Muscle of back (tissue), 11 donors: ENCODE measurements around the gene PRKN. TPM values are rescaled to one million over a fixed set of nuclear protein-coding genes. Genes with fewer than 3 reads are reported as not detected.
"Not testable (repeated sequence)": the region's sequence is repeated elsewhere in the genome, so short reads cannot be mapped to it uniquely, and the experiment has no call there.

Source experiments
- DNase-seq, 3 donors: peaks; one replicate each; pipeline versions ENCODE4 v3.0.0 to v3.0.0-alpha.2; 2013
- polyA plus RNA-seq, 10 donors: library from polyadenylated mRNA; unstranded; fragments of 120-200 nt; gene quantifications; one replicate each; pipeline ENCODE4 v1.2.1, GENCODE V29; 2013; ENCODE audit not compliant: insufficient read length in 10 of 10

PRKN gene
- polyA plus RNA-seq, 10 donors = 2.5 to 6.4 (median 3.6) TPM

DNA sequence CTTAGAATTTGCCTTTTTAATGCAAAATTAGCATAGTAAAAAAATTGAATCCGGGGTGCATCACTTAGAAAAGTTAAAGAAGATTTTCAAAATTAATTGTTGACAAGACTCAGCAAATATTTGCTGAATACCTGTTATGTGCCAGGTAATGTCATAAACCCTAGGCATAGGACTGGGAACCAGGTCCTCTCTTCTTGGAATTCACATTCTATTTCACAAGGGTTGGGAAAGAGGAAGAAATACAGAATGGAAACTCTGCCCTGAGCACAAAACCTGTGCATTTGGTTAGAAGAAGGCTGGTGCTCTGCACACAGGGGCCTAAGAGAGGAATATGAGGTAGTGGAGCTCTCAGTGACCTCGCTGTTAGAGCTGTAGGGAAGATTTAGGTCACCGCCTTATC is 879.9 kb downstream of the PRKN start:
- no peak for DNase-seq

DNA sequence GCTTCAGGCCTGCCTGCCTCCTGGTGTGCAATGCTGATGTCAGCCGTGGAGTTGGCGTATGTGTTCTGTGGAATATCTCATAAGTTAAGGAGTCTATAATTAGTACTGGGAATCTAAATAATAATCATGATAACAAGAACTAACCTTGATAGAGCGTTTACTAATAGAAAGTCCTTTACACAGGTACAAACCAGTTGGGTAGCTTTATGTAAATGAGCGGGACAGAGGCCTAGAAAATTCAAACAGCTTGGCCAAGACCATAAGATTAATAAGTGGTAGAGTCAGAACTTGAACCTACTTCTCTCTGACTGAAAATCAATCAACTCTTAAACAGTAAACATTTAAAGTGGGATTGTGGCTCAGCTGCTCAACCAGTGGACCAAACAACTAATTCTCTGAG is 882.8 kb downstream of the PRKN start:
- DNase-seq = no peak

DNA sequence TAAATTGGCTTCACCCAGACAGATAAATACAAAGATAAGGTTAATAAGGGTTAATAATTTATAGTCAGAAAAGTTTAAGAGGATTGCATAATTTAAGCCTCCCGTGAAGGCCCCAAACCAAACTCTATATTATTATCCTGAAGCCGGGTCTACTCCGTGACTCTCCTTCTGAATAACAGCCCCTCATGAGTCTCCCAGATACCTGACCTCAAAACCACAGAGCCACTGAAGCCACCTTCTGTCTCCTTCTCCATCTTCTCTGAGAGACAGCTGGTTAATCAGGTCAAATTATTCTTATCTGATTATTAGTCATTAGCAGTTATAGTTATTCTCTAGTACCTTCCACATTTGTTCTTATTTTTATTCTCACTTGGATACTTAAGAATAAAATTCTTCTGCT is 884.5 kb downstream of the PRKN start:
- no peak for DNase-seq

GRCh38 chr6:161840380-161840779 is 887.2 kb downstream of the PRKN start:
- no peak for DNase-seq

- peak in 1 of 3 donors; percentile 22 for DNase-seq
These were observed 889.1 kb downstream of the PRKN start for GRCh38 chr6:161838306-161839035.

DNA sequence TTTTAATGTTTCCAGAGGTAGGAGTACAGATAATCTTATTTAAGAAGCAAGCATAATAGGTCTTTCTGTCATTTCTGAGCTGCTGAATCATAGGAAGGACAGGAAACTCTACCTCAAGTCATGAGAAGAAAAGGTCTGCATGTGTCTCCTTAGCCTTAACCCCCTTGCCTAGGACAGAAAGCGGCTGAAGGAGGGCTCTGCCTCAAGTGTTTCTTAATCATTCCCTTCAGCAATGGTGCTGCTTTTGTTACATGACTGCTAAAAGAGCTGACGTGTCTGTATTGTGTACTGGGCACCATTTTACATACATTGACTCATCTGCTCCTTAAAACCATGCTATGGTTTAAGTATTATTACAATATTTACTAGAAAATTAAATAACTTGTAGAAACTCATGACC is 889.7 kb downstream of the PRKN start:
- DNase-seq = no peak

DNA sequence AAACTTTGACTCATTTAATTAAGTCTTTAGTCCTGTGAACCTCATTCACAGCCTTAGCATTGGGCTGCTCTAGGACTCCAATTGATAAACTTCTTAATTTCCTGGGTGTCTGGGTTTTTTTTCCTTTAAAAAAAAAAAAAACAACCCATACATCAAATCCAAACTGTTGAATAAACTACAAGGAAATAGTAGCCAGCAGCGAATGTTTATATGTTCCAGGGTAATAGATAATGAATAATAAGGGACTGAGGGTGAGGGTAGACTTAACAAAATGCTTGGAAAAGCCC is 890.2 kb downstream of the PRKN start:
- peak in 1 of 3 donors; percentile 28 for DNase-seq

- peak in 2 of 3 donors; percentile 34 to 70 for DNase-seq
These were observed 890.7 kb downstream of the PRKN start for GRCh38 chr6:161836643-161837448.

DNA sequence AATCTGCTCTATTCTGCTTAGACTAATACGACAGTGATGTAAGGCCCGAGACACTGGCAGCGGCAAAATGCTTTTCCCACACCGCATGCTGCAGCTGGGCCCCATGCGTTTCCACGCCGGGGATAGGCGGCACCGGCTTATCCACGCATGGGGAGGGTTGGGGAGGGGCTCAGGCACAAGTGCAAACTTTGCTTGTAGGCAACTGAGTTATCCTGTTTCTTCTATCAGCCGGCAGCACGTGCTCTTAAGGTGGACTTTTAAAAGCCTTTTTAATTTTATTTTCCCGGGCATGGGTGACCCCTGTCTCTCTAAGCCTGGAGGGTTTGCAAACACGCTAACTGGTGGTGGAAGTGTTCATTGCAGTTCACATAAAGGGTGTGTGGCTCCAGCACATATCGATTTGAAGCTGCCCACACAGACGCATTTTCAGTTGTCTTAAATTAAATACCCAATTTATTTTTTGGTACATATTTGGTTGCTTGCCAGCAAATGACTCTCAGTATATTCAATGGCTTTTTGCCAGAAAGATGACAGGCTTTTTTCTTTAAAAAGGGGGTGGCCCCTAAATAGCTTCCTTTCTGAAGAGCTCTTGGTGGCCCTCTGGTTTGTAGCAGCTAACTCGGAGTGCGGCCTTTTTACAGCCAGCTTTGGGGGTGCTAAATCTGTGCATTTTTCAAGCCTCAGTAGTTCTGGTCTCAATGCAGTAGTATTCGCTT is 891.9 kb downstream of the PRKN start:
- DNase-seq = peak in 2 of 3 donors; percentile 24 to 59

DNA sequence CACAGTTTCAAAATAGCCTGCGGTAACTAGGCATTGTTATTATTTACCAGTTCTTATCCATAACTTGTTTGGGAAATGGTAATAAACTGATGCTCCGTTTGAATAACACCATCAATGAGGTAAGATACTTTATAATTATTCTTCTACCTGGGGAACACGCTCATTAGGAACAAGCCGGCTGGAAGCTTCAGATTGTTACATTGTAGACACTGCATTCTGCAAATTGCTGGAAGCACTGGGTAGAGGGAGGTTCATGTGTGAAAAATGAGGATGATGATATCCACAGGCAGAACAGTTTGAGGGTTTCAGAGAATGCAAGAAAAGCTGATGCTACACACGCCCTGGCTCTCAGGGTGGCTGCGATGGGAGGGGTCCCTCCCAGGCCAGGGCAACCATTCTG is 893.1 kb downstream of the PRKN start:
- no peak for DNase-seq

DNA sequence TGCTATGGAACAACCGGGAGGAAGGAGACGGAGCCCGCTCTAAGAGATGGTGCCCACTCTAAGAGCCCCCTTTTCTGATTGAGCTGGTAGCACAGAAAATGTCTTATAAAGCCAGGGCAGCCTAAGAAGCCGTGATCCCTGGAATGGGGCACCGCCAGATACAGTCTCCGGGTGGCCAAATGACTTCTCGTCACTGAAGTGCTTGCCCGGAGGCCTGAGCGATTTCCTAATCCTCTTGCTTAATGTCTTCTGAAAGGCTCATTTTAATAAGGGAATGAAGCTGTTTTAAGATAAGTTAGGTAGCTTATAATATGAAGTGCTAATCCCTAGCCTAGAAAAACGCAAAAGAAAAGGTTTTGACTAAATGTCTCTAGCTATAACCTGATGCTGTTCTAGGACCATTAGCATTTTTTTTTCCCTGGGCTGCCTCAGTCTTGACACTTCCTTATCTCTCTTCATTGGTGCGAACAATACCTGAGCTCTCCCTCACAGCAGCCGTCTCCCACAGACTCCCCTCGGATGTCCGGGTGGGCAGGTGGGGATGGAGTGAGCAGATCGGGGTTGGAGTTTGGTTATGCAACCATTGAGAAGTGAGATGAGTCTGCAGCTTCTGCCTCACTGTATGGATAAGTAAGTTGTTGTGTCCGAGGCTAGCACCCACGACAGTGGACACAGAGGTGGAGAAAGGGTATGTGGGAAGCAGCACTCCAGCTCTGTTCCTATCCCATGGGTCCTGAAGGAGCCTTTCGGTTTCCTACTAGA is 894.3 kb downstream of the PRKN start:
- DNase-seq = no peak

- DNase-seq = no peak
These were observed 894.9 kb downstream of the PRKN start for GRCh38 chr6:161832622-161833021.

DNA sequence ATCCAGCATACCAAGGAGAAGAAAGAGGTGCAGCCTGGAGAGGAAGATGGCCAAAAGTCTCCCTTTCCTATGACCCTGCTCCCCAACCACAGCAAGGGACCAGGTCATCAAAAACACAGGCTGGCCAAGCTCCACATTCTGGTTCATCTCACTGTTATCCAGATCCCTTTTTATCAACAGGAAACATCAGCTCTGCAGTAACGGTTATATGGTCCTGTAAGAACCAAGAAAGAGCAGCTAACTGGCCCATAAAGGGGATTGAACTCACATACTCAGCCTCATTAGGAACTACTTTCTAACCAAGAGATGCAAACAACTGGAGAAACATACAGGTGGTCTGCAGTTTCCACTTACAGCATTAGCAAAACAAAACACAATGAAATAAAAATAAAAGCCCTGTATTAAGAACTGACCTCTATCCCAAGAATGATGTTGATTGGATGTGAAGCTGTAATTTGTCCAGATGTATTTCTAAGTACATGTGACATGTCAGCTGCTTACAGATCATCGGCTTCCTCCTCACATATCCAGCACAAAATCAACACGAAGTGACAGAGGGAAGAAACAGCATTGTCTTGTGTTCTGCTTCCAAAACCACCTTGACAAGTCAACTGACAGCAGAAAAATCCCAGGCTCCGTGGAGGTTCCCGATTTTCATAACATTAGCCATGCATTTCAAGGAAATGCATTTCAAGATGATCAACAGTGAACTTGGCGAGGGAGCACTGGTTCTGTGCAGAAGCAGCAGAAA is 896.5 kb downstream of the PRKN start:
- DNase-seq = no peak

GRCh38 chr6:161829291-161829729 is 898.3 kb downstream of the PRKN start:
- no peak for DNase-seq

DNA sequence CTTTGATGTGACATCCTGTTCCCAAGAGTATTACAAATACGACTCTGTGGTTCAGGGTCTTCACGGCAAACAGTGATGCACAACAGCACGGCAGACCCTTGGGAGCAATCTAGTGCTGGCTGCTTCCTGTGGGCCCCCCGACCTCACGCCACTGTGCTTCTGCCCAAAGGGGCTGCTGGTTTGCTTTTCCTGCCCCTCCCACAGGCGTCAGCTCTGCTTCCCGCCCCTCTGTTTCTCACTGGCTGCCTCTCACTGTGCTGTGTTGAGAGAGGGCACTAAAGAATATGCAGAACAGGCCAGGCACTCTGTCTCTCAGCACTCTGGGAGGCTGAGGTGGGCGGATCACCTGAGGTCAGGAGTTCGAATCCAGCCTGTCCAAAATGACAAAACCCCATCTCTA is 899.2 kb downstream of the PRKN start:
- no peak for DNase-seq

DNA sequence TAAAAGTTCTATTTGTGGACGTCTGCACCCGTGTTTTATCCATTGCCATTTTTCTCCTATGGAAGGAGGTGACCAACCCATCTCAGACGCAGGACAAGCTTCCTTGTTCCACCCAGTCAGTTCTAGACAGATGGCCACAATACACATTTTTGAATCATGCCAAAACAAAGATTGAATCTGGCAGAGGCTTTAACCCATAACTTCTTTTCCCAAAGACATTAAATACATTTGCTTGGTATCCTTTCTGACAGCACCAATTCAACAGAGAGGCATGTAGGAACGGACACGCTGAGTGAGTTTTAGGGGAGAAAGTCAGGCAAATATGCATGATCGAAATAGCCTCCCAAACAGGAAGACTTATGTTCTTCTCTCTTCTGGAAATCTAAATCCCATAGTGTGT is 901.1 kb downstream of the PRKN start:
- no peak for DNase-seq

GRCh38 chr6:161822204-161822603 is 905.4 kb downstream of the PRKN start:
- DNase-seq = not testable (repeated sequence)

GRCh38 chr6:161817881-161818280 is 909.7 kb downstream of the PRKN start:
- no peak for DNase-seq

DNA sequence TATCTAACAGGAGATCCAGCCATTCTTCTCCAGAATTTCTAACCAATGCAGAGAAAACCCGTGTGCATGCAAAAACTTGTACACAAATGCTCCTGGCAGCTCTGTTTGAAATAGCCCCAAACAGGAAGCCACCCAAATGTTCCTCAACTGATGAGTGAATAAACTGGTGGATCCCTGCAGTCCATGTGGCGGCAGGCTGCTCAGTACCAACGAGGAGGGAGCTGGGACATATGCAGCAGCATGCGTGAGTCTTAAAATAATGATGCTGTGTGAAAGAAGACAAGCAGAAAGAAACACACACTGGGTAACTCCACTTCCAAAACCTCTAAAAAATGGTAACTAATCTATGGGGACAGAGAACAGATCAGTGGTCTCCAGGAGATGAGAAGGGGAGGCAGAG is 911.6 kb downstream of the PRKN start:
- DNase-seq = peak in 1 of 3 donors; percentile 7

- no peak for DNase-seq
These were observed 914.4 kb downstream of the PRKN start for GRCh38 chr6:161813156-161813555.

- DNase-seq = no peak
These were observed 917.6 kb downstream of the PRKN start for GRCh38 chr6:161809971-161810370.
